Liver (tissue), 9 donors: Measurements from ENCODE around the gene CPNE5. TPM values are rescaled to one million over a fixed set of nuclear protein-coding genes. Genes with fewer than 3 reads are reported as not detected.

Experiments
- DNase-seq: peaks from one replicate; pipeline ENCODE4 v3.0.0-alpha.2; 2017; ENCODE audit warnings: low spot score
- H3K27ac ChIP-seq, 2 donors: one replicate each; pipeline ENCODE4 v1.7.0; 2013; ENCODE audit warnings: inconsistent platforms in 2 of 2, low read length in 2 of 2, control low read depth in 1 of 2, low read depth in 1 of 2, mild to moderate bottlenecking in 1 of 2
- H3K27me3 ChIP-seq, 4 donors: one replicate each; pipeline versions ENCODE4 v1.6.1 to v1.7.0; 2013; ENCODE audit warnings: low read length in 3 of 4, inconsistent platforms in 1 of 4, mild to moderate bottlenecking in 1 of 4, moderate library complexity in 1 of 4; ENCODE audit not compliant: control insufficient read depth in 4 of 4, insufficient read depth in 4 of 4
- H3K36me3 ChIP-seq, 4 donors: one replicate each; pipeline versions ENCODE4 v1.6.1 to v1.7.0; 2013; ENCODE audit warnings: low read length in 3 of 4, mild to moderate bottlenecking in 3 of 4, low read depth in 1 of 4, moderate library complexity in 1 of 4; ENCODE audit not compliant: control insufficient read depth in 4 of 4, insufficient read depth in 3 of 4
- H3K4me1 ChIP-seq, 4 donors: one replicate each; pipeline versions ENCODE4 v1.6.1 to v1.7.0; 2013; ENCODE audit warnings: low read length in 3 of 4, mild to moderate bottlenecking in 3 of 4, moderate library complexity in 1 of 4; ENCODE audit not compliant: control insufficient read depth in 4 of 4, insufficient read depth in 4 of 4
- H3K4me3 ChIP-seq, 3 donors: one replicate each; pipeline versions ENCODE4 v1.6.1 to v1.7.0; 2013; ENCODE audit warnings: low read length in 3 of 3, control low read depth in 1 of 3, low read depth in 1 of 3, mild to moderate bottlenecking in 1 of 3
- H3K9ac ChIP-seq, 2 donors: one replicate each; pipeline ENCODE4 v1.7.0; 2013; ENCODE audit warnings: low read length in 2 of 2, mild to moderate bottlenecking in 2 of 2, moderate library complexity in 2 of 2, control low read depth in 1 of 2, low read depth in 1 of 2
- H3K9me3 ChIP-seq, 4 donors: one replicate each; pipeline versions ENCODE4 v1.6.1 to v1.7.0; 2013; ENCODE audit warnings: low read length in 3 of 4; ENCODE audit not compliant: control insufficient read depth in 4 of 4
- EGR1 ChIP-seq, 2 donors: IDR thresholded peaks; 2 replicates each; pipeline ENCODE4 v1.6.1; 2016 to 2018; ENCODE audit warnings: antibody characterized with exemption in 2 of 2, low read depth in 2 of 2
- FOXA1 ChIP-seq: IDR thresholded peaks from 2 replicates; pipeline ENCODE4 v1.6.1; 2016; ENCODE audit warnings: antibody characterized with exemption
- FOXA2 ChIP-seq: IDR thresholded peaks from 2 replicates; pipeline ENCODE4 v1.6.1; 2016; ENCODE audit warnings: antibody characterized with exemption
- GABPA ChIP-seq, 2 donors: IDR thresholded peaks in 1 of 2; conservative IDR thresholded peaks in 1 of 2; 2 replicates each; pipeline ENCODE4 v1.6.1; 2016; ENCODE audit warnings: antibody characterized with exemption in 2 of 2, mild to moderate bottlenecking in 1 of 2, moderate library complexity in 1 of 2
- HNF4A ChIP-seq, 2 donors: conservative IDR thresholded peaks; 2 replicates each; pipeline ENCODE4 v1.6.1; 2016; ENCODE audit warnings: antibody characterized with exemption in 2 of 2, mild to moderate bottlenecking in 2 of 2
- HNF4G ChIP-seq: IDR thresholded peaks from 2 replicates; pipeline ENCODE4 v1.6.1; 2016; ENCODE audit warnings: antibody characterized with exemption
- JUND ChIP-seq, 2 donors: IDR thresholded peaks; 2 replicates each; pipeline ENCODE4 v1.6.1; 2016; ENCODE audit warnings: antibody characterized with exemption in 2 of 2
- MAX ChIP-seq: IDR thresholded peaks from 2 replicates; pipeline ENCODE4 v1.6.1; 2016; ENCODE audit warnings: antibody characterized with exemption
- NR2F2 ChIP-seq: IDR thresholded peaks from 2 replicates; pipeline ENCODE4 v1.6.1; 2016; ENCODE audit warnings: antibody characterized with exemption
- RAD21 ChIP-seq, 2 donors: IDR thresholded peaks; 2 replicates each; pipeline ENCODE4 v1.6.1; 2016; ENCODE audit warnings: antibody characterized with exemption in 2 of 2, mild to moderate bottlenecking in 2 of 2
- RXRA ChIP-seq, 2 donors: IDR thresholded peaks; 2 replicates each; pipeline ENCODE4 v1.6.1; 2017 to 2018; ENCODE audit warnings: antibody characterized with exemption in 2 of 2, mild to moderate bottlenecking in 1 of 2
- SP1 ChIP-seq: IDR thresholded peaks from 2 replicates; pipeline ENCODE4 v1.6.1; 2018; ENCODE audit warnings: antibody characterized with exemption, mild to moderate bottlenecking
- TAF1 ChIP-seq: conservative IDR thresholded peaks from 2 replicates; pipeline ENCODE4 v1.6.1; 2016; ENCODE audit warnings: antibody characterized with exemption, mild to moderate bottlenecking
- YY1 ChIP-seq: IDR thresholded peaks from 2 replicates; pipeline ENCODE4 v1.6.1; 2016; ENCODE audit warnings: antibody characterized with exemption, mild to moderate bottlenecking
- ZBTB33 ChIP-seq: IDR thresholded peaks from 2 replicates; pipeline ENCODE4 v1.6.1; 2016; ENCODE audit warnings: antibody characterized with exemption
- WGBS: extraction: QIAGEN DNeasy Blood & Tissue Kit; methylation state at CpG from one replicate; pipeline ENCODE4 v1.1.7; 2013; 5-methylcytosine and 5-hydroxymethylcytosine counted together
- polyA plus RNA-seq, 2 donors: library from polyadenylated mRNA; stranded (reverse) in 1 of 2; unstranded in 1 of 2; fragments of 200-250 nt in 1 of 2; fragments of >200 nt in 1 of 2; fragmentation: Nextera tagmentation in 1 of 2; extraction: Ambion mirVana in 1 of 2; gene quantifications; one replicate each; pipeline versions ENCODE4 v1.2.1 to v1.2.3, GENCODE V29; 2013 to 2015
- total RNA-seq, 2 donors: library from RNA; depleted of rRNA; stranded (reverse); fragments of >200 nt; gene quantifications; one replicate each; pipeline ENCODE4 v1.2.3, GENCODE V29; 2014
- TF ChIP-seq, protein P1 (sequence below): IDR thresholded peaks from 2 replicates; pipeline ENCODE4 v1.6.1; 2016; ENCODE audit warnings: antibody characterized with exemption
- TF ChIP-seq, protein P2 (sequence below): IDR thresholded peaks from 2 replicates; pipeline ENCODE4 v1.6.1; 2016; ENCODE audit warnings: antibody characterized with exemption, mild to moderate bottlenecking
- TF ChIP-seq, protein P3 (sequence below): fragments of 150-350 bp; IDR thresholded peaks from 2 replicates; pipeline ENCODE4 v1.5.1; 2017; ENCODE audit warnings: improper control_type of control experiment, low read depth, low read length; ENCODE audit not compliant: missing input control
- donor health status: healthy.
- donor health status: healthy.
- donor health status: healthy.
- donor health status: healthy.
- donor health status: healthy.

CPNE5 gene
- total and polyA plus RNA-seq, 4 donors, result 0.24 to 1.1 (median 0.44) TPM

DNA sequence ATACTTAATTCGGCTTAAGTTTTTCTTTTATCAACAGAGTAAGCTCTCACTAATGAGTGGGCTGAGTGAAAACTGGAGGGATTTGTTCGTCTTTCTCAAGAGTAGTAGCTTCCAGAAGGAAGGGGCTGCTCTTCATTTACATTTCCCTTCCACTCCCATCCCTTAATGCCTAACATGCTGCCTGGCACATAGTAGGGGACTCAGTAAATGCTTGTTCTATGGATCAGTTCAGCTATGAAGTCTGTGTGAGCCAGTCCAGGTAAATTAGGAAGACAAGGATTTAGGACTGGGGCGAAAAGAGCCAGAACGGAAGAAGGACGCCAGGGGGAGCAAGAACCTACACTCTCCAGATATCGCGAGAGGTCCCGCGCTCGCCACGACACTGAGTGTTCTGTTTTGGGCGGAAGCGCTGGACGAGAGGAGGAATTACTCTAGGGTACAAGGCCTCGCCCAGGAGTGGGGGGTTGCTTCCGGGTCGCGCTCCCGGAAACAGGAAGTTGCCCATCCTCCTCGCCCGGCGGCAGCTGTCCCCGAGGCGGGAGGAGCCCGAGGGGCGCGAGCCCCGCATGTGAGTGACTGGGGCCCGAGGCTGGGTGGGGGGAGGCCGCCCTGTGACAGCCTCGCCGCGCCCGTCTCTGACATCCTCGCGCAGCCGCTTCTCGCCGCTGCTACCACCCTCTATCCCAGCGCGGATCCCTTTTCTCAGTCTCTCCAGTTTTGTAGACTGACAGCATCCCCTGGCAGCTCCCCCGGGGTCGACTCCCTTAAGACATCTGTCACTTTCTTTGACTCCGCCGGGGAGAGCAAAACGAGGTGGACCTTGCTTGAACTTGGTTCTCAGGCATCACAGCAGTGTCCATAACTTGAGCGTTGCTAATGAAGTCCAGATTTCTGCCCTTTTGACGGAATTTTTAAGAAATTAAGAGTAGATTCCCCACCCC is 46.5 kb upstream of the CPNE5 start, which contains the start of gene C6orf89:
C6orf89 (plus strand) TSS at position 492 of the 941 bp plus-strand sequence. CDS start 13,493 bp downstream, outside the sequence.
- TF ChIP-seq, protein P1, sequence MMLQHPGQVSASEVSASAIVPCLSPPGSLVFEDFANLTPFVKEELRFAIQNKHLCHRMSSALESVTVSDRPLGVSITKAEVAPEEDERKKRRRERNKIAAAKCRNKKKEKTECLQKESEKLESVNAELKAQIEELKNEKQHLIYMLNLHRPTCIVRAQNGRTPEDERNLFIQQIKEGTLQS, result no peak
- TF ChIP-seq, protein P2, sequence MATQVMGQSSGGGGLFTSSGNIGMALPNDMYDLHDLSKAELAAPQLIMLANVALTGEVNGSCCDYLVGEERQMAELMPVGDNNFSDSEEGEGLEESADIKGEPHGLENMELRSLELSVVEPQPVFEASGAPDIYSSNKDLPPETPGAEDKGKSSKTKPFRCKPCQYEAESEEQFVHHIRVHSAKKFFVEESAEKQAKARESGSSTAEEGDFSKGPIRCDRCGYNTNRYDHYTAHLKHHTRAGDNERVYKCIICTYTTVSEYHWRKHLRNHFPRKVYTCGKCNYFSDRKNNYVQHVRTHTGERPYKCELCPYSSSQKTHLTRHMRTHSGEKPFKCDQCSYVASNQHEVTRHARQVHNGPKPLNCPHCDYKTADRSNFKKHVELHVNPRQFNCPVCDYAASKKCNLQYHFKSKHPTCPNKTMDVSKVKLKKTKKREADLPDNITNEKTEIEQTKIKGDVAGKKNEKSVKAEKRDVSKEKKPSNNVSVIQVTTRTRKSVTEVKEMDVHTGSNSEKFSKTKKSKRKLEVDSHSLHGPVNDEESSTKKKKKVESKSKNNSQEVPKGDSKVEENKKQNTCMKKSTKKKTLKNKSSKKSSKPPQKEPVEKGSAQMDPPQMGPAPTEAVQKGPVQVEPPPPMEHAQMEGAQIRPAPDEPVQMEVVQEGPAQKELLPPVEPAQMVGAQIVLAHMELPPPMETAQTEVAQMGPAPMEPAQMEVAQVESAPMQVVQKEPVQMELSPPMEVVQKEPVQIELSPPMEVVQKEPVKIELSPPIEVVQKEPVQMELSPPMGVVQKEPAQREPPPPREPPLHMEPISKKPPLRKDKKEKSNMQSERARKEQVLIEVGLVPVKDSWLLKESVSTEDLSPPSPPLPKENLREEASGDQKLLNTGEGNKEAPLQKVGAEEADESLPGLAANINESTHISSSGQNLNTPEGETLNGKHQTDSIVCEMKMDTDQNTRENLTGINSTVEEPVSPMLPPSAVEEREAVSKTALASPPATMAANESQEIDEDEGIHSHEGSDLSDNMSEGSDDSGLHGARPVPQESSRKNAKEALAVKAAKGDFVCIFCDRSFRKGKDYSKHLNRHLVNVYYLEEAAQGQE, result no peak
- TF ChIP-seq RXRA (IDR thresholded peaks at IDR 0.05), result peak; percentile 59 to 73
- no peak for TF ChIP-seq FOXA2
- peak; percentile 51 to 56 for TF ChIP-seq HNF4A (conservative IDR thresholded peaks at IDR 0.05)
- TF ChIP-seq RAD21 (IDR thresholded peaks at IDR 0.05), result peak; percentile 82 to 87
- TF ChIP-seq GABPA (IDR thresholded peaks at IDR 0.05 in 1 of 2, conservative IDR thresholded peaks at IDR 0.05 in 1 of 2), result peak; percentile 91 to 98
- TF ChIP-seq, protein P3, sequence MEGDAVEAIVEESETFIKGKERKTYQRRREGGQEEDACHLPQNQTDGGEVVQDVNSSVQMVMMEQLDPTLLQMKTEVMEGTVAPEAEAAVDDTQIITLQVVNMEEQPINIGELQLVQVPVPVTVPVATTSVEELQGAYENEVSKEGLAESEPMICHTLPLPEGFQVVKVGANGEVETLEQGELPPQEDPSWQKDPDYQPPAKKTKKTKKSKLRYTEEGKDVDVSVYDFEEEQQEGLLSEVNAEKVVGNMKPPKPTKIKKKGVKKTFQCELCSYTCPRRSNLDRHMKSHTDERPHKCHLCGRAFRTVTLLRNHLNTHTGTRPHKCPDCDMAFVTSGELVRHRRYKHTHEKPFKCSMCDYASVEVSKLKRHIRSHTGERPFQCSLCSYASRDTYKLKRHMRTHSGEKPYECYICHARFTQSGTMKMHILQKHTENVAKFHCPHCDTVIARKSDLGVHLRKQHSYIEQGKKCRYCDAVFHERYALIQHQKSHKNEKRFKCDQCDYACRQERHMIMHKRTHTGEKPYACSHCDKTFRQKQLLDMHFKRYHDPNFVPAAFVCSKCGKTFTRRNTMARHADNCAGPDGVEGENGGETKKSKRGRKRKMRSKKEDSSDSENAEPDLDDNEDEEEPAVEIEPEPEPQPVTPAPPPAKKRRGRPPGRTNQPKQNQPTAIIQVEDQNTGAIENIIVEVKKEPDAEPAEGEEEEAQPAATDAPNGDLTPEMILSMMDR, result peak; percentile 87
- peak; percentile 96 for TF ChIP-seq EGR1 (IDR thresholded peaks at IDR 0.05; ENCODE audit: low read depth in 2 of 2)
- peak; percentile 99 for TF ChIP-seq ZBTB33
- peak in 1 of 2 donors; percentile 48 for TF ChIP-seq JUND (IDR thresholded peaks at IDR 0.05)
- TF ChIP-seq YY1, result peak; percentile 79
- no peak for TF ChIP-seq HNF4G
- TF ChIP-seq NR2F2, result peak; percentile 98
- no peak for TF ChIP-seq TAF1
- peak; percentile 95 for TF ChIP-seq MAX
- peak; percentile 67 for TF ChIP-seq SP1
- no peak for TF ChIP-seq FOXA1
- Histone ChIP-seq H3K27me3 (no peaks in the 10 kb centered on the region), H3K9ac (peak within 1 kb of the TSS; percentile 89 to 94), H3K9me3 (no peaks in the 10 kb centered on the region), H3K27ac (peak within 1 kb of the TSS; percentile 40 to 75), H3K4me3 (peak within 1 kb of the TSS; percentile 63 to 98 (median 97)), H3K4me1 (peaks cover 0 to 21% (median 10%) of the 10 kb centered on the region in 4 donors), H3K36me3 (no peaks in the 10 kb centered on the region)
- DNase-seq, result peak; percentile 94
- WGBS, result 4% methylated on average over 48 of the region's 48 CpGs
